ENCODE measurements around the gene FGFRL1. TPM values are rescaled to one million over a fixed set of nuclear protein-coding genes. Genes with fewer than 3 reads are reported as not detected.

FGFRL1 gene
- total RNA-seq, 1 experiment from 2014 or later = 59.5 TPM

DNA sequence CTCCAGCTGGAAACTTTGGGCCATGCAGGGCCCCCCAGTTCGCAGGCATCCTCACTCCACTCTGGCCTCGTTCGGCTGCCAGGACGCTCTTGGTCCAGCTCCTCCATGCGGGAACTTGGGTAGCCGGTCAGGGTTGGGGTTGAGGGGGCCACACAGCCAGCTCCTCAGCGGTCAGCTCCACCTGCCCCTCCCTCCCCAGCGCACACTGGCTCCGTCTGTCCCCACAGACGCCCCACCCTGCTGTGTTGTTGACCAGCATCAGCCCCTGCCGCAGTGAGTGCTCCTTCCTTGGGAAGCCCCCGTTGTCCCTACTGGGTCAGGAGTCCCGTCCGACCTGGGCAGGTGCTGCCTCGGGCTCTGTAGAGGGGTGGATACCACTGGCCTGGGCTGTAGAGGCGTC is 5.8 kb downstream of the FGFRL1 start:
- Histone ChIP-seq H3K9me2 (ENCODE audit: insufficient read depth) (no peaks in the 10 kb centered on the region), H3K27ac (no peak overlapping the region), H2AFZ (no peak overlapping the region), H3K27me3 (ENCODE audit: insufficient read depth, low read depth) (no peaks in the 10 kb centered on the region), H3K4me1 (replicated peaks; ENCODE audit: insufficient read depth) (peaks cover 5% of the 10 kb centered on the region; the same call in 1 of the 2 replicates), H3K36me3 (ENCODE audit: low read depth) (no peaks in the 10 kb centered on the region), H3K9me3 (ENCODE audit: insufficient read depth, low read depth) (no peaks in the 10 kb centered on the region), H3K79me2 (ENCODE audit: low read depth) (no peaks in the 10 kb centered on the region; the same call in 1 of the 2 replicates), H3K4me3 (no peak overlapping the region), H4K20me1 (ENCODE audit: insufficient read depth) (peaks cover 9% of the 10 kb centered on the region; the same call in 1 of the 2 replicates), H3F3A (ENCODE audit: insufficient read depth, low read depth) (peaks cover 9% of the 10 kb centered on the region; the same call in 1 of the 2 replicates), H3K4me2 (no peak overlapping the region)
- CTCF ChIA-PET = interaction anchor here (0.5 kb wide), 1 partner anchor 610 kb away, joined by 5 read pairs; no protein-coding TSS in a partner anchor
- no peak for TF ChIP-seq EZH2 (IDR thresholded peaks at IDR 0.05; ENCODE audit: low read depth)
- TF ChIP-seq, protein P1, sequence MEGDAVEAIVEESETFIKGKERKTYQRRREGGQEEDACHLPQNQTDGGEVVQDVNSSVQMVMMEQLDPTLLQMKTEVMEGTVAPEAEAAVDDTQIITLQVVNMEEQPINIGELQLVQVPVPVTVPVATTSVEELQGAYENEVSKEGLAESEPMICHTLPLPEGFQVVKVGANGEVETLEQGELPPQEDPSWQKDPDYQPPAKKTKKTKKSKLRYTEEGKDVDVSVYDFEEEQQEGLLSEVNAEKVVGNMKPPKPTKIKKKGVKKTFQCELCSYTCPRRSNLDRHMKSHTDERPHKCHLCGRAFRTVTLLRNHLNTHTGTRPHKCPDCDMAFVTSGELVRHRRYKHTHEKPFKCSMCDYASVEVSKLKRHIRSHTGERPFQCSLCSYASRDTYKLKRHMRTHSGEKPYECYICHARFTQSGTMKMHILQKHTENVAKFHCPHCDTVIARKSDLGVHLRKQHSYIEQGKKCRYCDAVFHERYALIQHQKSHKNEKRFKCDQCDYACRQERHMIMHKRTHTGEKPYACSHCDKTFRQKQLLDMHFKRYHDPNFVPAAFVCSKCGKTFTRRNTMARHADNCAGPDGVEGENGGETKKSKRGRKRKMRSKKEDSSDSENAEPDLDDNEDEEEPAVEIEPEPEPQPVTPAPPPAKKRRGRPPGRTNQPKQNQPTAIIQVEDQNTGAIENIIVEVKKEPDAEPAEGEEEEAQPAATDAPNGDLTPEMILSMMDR (conservative IDR thresholded peaks at IDR 0.05) = no peak
- BruUV-seq (replicated peaks) = no TSS peak
- DNase-seq = no peak
- intact Hi-C loops (cut with micrococcal nuclease; ENCODE audit: unreplicated experiment) = no loop called here
- POLR2A ChIA-PET (ENCODE audit: unreplicated experiment) = no interaction called here

DNA sequence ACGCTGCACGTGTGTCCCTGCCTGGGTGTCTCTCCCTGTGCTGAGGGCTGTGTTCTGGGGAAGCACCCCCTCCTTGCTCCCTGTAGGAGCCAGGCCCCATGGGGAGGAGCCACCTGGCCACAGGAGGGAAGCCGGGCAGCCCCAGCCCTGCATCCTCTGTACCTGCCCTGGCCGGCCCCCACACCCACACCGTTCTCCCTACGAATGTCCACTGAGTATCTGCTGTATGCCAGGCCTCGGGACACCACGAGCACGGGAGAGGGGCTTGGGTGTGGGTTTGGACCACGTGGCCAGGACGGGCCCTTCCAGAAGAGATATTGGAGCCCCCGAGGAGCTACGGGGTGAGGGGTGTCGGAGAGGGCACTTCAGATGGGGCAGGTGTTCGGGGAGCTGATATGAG is 6.3 kb downstream of the FGFRL1 start:
- ChIA-PET CTCF (no interaction called here), POLR2A (ENCODE audit: unreplicated experiment) (no interaction called here)
- H3K9me2 ChIP-seq (ENCODE audit: insufficient read depth) = no peaks in the 10 kb centered on the region
- no peaks in the 10 kb centered on the region for H3K9me3 ChIP-seq (ENCODE audit: insufficient read depth, low read depth)
- no peak for TF ChIP-seq EZH2 (IDR thresholded peaks at IDR 0.05; ENCODE audit: low read depth)
- TF ChIP-seq, protein P1 (conservative IDR thresholded peaks at IDR 0.05) = no peak
- H3F3A ChIP-seq (ENCODE audit: insufficient read depth, low read depth) = peaks cover 6% of the 10 kb centered on the region; the same call in 1 of the 2 replicates
- H3K27me3 ChIP-seq (ENCODE audit: insufficient read depth, low read depth) = no peaks in the 10 kb centered on the region
- no TSS peak for BruUV-seq (replicated peaks)
- H3K27ac ChIP-seq = no peak overlapping the region
- intact Hi-C loops (cut with micrococcal nuclease; ENCODE audit: unreplicated experiment) = no loop called here
- H3K4me2 ChIP-seq = no peak overlapping the region
- H3K79me2 ChIP-seq (ENCODE audit: low read depth) = no peaks in the 10 kb centered on the region; the same call in 1 of the 2 replicates
- no peak for DNase-seq
- H2AFZ ChIP-seq = no peak overlapping the region
- peaks cover 10% of the 10 kb centered on the region; the same call in 1 of the 2 replicates for H4K20me1 ChIP-seq (ENCODE audit: insufficient read depth)
- H3K4me1 ChIP-seq (replicated peaks; ENCODE audit: insufficient read depth) = peaks cover 2% of the 10 kb centered on the region; the same call in 1 of the 2 replicates
- no peak overlapping the region for H3K4me3 ChIP-seq
- H3K36me3 ChIP-seq (ENCODE audit: low read depth) = no peaks in the 10 kb centered on the region

GRCh38 chr4:1018147-1019020 is 7.0 kb downstream of the FGFRL1 start:
- no peak overlapping the region for H3K27ac ChIP-seq
- DNase-seq = no peak
- no peaks in the 10 kb centered on the region for H3K9me3 ChIP-seq (ENCODE audit: insufficient read depth, low read depth)
- no peak for TF ChIP-seq EZH2 (IDR thresholded peaks at IDR 0.05; ENCODE audit: low read depth)
- TF ChIP-seq, protein P1 (conservative IDR thresholded peaks at IDR 0.05) = no peak
- no peaks in the 10 kb centered on the region for H3F3A ChIP-seq (ENCODE audit: insufficient read depth, low read depth)
- H3K4me3 ChIP-seq = no peak overlapping the region
- intact Hi-C loops (cut with micrococcal nuclease; ENCODE audit: unreplicated experiment) = no loop called here
- no TSS peak for BruUV-seq (replicated peaks)
- H3K4me1 ChIP-seq (replicated peaks; ENCODE audit: insufficient read depth) = no peaks in the 10 kb centered on the region
- peaks cover 10% of the 10 kb centered on the region; the same call in 1 of the 2 replicates for H4K20me1 ChIP-seq (ENCODE audit: insufficient read depth)
- H3K36me3 ChIP-seq (ENCODE audit: low read depth) = no peaks in the 10 kb centered on the region
- ChIA-PET POLR2A (ENCODE audit: unreplicated experiment) (no interaction called here), CTCF (no interaction called here)
- H2AFZ ChIP-seq = no peak overlapping the region
- no peaks in the 10 kb centered on the region for H3K79me2 ChIP-seq (ENCODE audit: low read depth)
- no peak overlapping the region for H3K4me2 ChIP-seq
- no peaks in the 10 kb centered on the region for H3K27me3 ChIP-seq (ENCODE audit: insufficient read depth, low read depth)
- H3K9me2 ChIP-seq (ENCODE audit: insufficient read depth) = no peaks in the 10 kb centered on the region
